Measurements from ENCODE around the gene PPP2R5D. TPM values are rescaled to one million over a fixed set of nuclear protein-coding genes. Genes with fewer than 3 reads are reported as not detected.

PPP2R5D gene
- polyA plus RNA-seq, 3 donors from 2014 or later = 17.1 to 29.9 (median 17.7) TPM

GRCh38 chr6:43013843-43014433 lies 29.6 kb downstream of the PPP2R5D start, which contains the start of the genes KLHDC3 and MEA1:
KLHDC3 (plus strand) TSS chr6:43014249; CDS start chr6:43017193, 2,944 bp downstream.
MEA1 (minus strand) TSS chr6:43013946; CDS start chr6:43013813, 133 bp downstream.
- H3K4me3 Mint-ChIP-seq = peak within 1 kb of the TSS; percentile 90 to 99 (median 93)
- H3K4me1 Mint-ChIP-seq = peaks cover 48 to 59% of the 10 kb centered on the region in 2 donors
- H3K9me3 Mint-ChIP-seq = no peaks in the 10 kb centered on the region
- H3K36me3 Mint-ChIP-seq = peaks cover 0 to 23% (median 8%) of the 10 kb centered on the region in 3 donors
- peaks cover 0 to 8% (median 4%) of the 10 kb centered on the region in 3 donors for H3K27me3 Mint-ChIP-seq (ENCODE audit: low read depth in 3 of 3)
- H3K27ac Mint-ChIP-seq = peak within 1 kb of the TSS; percentile 79 to 97 (median 88)
- DNase-seq = peak; percentile 97 to 98 (median 98)

- H3K9me3 Mint-ChIP-seq = no peaks in the 10 kb centered on the region
- peaks cover 0 to 8% (median 4%) of the 10 kb centered on the region in 3 donors for H3K27me3 Mint-ChIP-seq (ENCODE audit: low read depth in 3 of 3)
- peak overlapping the region; percentile 90 to 99 (median 93) for H3K4me3 Mint-ChIP-seq
- peaks cover 48 to 59% of the 10 kb centered on the region in 2 donors for H3K4me1 Mint-ChIP-seq
- DNase-seq = no peak
- peak overlapping the region; percentile 76 to 97 (median 88) for H3K27ac Mint-ChIP-seq
- peaks cover 0 to 26% (median 8%) of the 10 kb centered on the region in 3 donors for H3K36me3 Mint-ChIP-seq
These were observed 30.1 kb downstream of the PPP2R5D start for GRCh38 chr6:43014434-43014909.

GRCh38 chr6:43016176-43016942 lies 32.0 kb downstream of the PPP2R5D start:
- no peak for DNase-seq
- Mint-ChIP-seq H3K4me1 (peaks cover 54 to 58% of the 10 kb centered on the region in 2 donors), H3K27me3 (ENCODE audit: low read depth in 3 of 3) (peaks cover 0 to 7% (median 4%) of the 10 kb centered on the region in 3 donors), H3K9me3 (no peaks in the 10 kb centered on the region), H3K27ac (peak overlapping the region in 3 of 6 donors; percentile 39 to 65 (median 62)), H3K4me3 (peak overlapping the region; percentile 32 to 69 (median 46)), H3K36me3 (peaks cover 0 to 16% (median 4%) of the 10 kb centered on the region in 3 donors)

GRCh38 chr6:43016943-43017334 lies 32.6 kb downstream of the PPP2R5D start:
- Mint-ChIP-seq H3K4me1 (peaks cover 56 to 57% of the 10 kb centered on the region in 2 donors), H3K36me3 (peaks cover 0 to 16% (median 4%) of the 10 kb centered on the region in 3 donors), H3K4me3 (no peak overlapping the region), H3K27ac (no peak overlapping the region), H3K27me3 (ENCODE audit: low read depth in 3 of 3) (peaks cover 0 to 7% (median 4%) of the 10 kb centered on the region in 3 donors), H3K9me3 (no peaks in the 10 kb centered on the region)
- DNase-seq = no peak

GRCh38 chr6:43019152-43019551 lies 34.8 kb downstream of the PPP2R5D start:
- DNase-seq = no peak
- Mint-ChIP-seq H3K4me3 (peak overlapping the region in 2 of 5 donors; percentile 56 to 57), H3K4me1 (peaks cover 42 to 46% of the 10 kb centered on the region in 2 donors), H3K9me3 (no peaks in the 10 kb centered on the region), H3K27me3 (ENCODE audit: low read depth in 3 of 3) (peaks cover 0 to 2% (median 0%) of the 10 kb centered on the region in 3 donors), H3K36me3 (peaks cover 2 to 17% (median 6%) of the 10 kb centered on the region in 3 donors), H3K27ac (no peak overlapping the region)

- peaks cover 41 to 42% of the 10 kb centered on the region in 2 donors for H3K4me1 Mint-ChIP-seq
- no peak for DNase-seq
- peak overlapping the region in 5 of 6 donors; percentile 30 to 80 (median 69) for H3K27ac Mint-ChIP-seq
- peaks cover 6 to 27% (median 11%) of the 10 kb centered on the region in 3 donors for H3K36me3 Mint-ChIP-seq
- H3K27me3 Mint-ChIP-seq (ENCODE audit: low read depth in 3 of 3) = peaks cover 0 to 2% (median 0%) of the 10 kb centered on the region in 3 donors
- H3K9me3 Mint-ChIP-seq = no peaks in the 10 kb centered on the region
- H3K4me3 Mint-ChIP-seq = peak overlapping the region; percentile 58 to 99 (median 74)
These were observed 35.8 kb downstream of the PPP2R5D start for GRCh38 chr6:43020052-43020705.

- no peaks in the 10 kb centered on the region for H3K9me3 Mint-ChIP-seq
- peak overlapping the region; percentile 82 to 99 (median 97) for H3K4me3 Mint-ChIP-seq
- H3K36me3 Mint-ChIP-seq = peaks cover 8 to 28% (median 13%) of the 10 kb centered on the region in 3 donors
- no peak for DNase-seq
- peaks cover 0 to 2% (median 0%) of the 10 kb centered on the region in 3 donors for H3K27me3 Mint-ChIP-seq (ENCODE audit: low read depth in 3 of 3)
- peak overlapping the region; percentile 69 to 88 (median 82) for H3K27ac Mint-ChIP-seq
- peaks cover 38 to 39% of the 10 kb centered on the region in 2 donors for H3K4me1 Mint-ChIP-seq
These were observed 36.5 kb downstream of the PPP2R5D start for GRCh38 chr6:43020847-43021246.

GRCh38 chr6:43021270-43022047 lies 37.1 kb downstream of the PPP2R5D start, which contains the start of gene RRP36:
RRP36 (plus strand) TSS chr6:43021623; CDS start chr6:43021655, 32 bp downstream.
- Mint-ChIP-seq H3K27me3 (ENCODE audit: low read depth in 3 of 3) (no peaks in the 10 kb centered on the region), H3K36me3 (peaks cover 11 to 31% (median 16%) of the 10 kb centered on the region in 3 donors), H3K4me3 (peak within 1 kb of the TSS; percentile 97 to 100 (median 99)), H3K9me3 (no peaks in the 10 kb centered on the region), H3K4me1 (peaks cover 32 to 35% of the 10 kb centered on the region in 2 donors), H3K27ac (peak within 1 kb of the TSS; percentile 88 to 99 (median 92))
- DNase-seq = peak; percentile 58 to 62 (median 61)

- no peak for DNase-seq
- H3K4me1 Mint-ChIP-seq = peaks cover 21 to 29% of the 10 kb centered on the region in 2 donors
- peak overlapping the region in 5 of 6 donors; percentile 5 to 77 (median 53) for H3K27ac Mint-ChIP-seq
- no peaks in the 10 kb centered on the region for H3K27me3 Mint-ChIP-seq (ENCODE audit: low read depth in 3 of 3)
- peak overlapping the region in 3 of 5 donors; percentile 11 to 44 (median 25) for H3K4me3 Mint-ChIP-seq
- no peaks in the 10 kb centered on the region for H3K9me3 Mint-ChIP-seq
- peaks cover 21 to 27% (median 22%) of the 10 kb centered on the region in 3 donors for H3K36me3 Mint-ChIP-seq
These were observed 40.1 kb downstream of the PPP2R5D start for GRCh38 chr6:43024436-43024835.

- peak overlapping the region in 1 of 6 donors; percentile 17 for H3K27ac Mint-ChIP-seq
- DNase-seq = no peak
- H3K9me3 Mint-ChIP-seq = no peaks in the 10 kb centered on the region
- peaks cover 21 to 27% (median 27%) of the 10 kb centered on the region in 3 donors for H3K36me3 Mint-ChIP-seq
- H3K4me3 Mint-ChIP-seq = no peak overlapping the region
- H3K4me1 Mint-ChIP-seq = peaks cover 21% of the 10 kb centered on the region in 2 donors
- H3K27me3 Mint-ChIP-seq (ENCODE audit: low read depth in 3 of 3) = no peaks in the 10 kb centered on the region
These were observed 42.0 kb downstream of the PPP2R5D start for GRCh38 chr6:43026365-43026764.

GRCh38 chr6:43029120-43029519 lies 44.8 kb downstream of the PPP2R5D start:
- Mint-ChIP-seq H3K4me1 (peaks cover 8 to 9% of the 10 kb centered on the region in 2 donors), H3K4me3 (no peak overlapping the region), H3K27ac (no peak overlapping the region), H3K27me3 (ENCODE audit: low read depth in 3 of 3) (no peaks in the 10 kb centered on the region), H3K36me3 (peaks cover 23 to 33% (median 25%) of the 10 kb centered on the region in 3 donors), H3K9me3 (no peaks in the 10 kb centered on the region)
- no peak for DNase-seq

GRCh38 chr6:43032326-43032725 lies 48.0 kb downstream of the PPP2R5D start:
- H3K36me3 Mint-ChIP-seq = peaks cover 11 to 18% (median 12%) of the 10 kb centered on the region in 3 donors
- peaks cover 0 to 3% of the 10 kb centered on the region in 2 donors for H3K4me1 Mint-ChIP-seq
- H3K4me3 Mint-ChIP-seq = no peak overlapping the region
- H3K9me3 Mint-ChIP-seq = no peaks in the 10 kb centered on the region
- H3K27me3 Mint-ChIP-seq (ENCODE audit: low read depth in 3 of 3) = no peaks in the 10 kb centered on the region
- DNase-seq = no peak
- H3K27ac Mint-ChIP-seq = no peak overlapping the region

Data from immature natural killer cell (primary cell).